NCI-H146 treated with DMSO at 0.1 percent for 48 hours (cell line): Measurements from ENCODE around the gene OR6P1.

Experiments used
- DNase-seq: peaks from one replicate; lab custom pipeline; 2025; ENCODE audit not compliant: unreplicated experiment; lab: John Stamatoyannopoulos, UW

Gene OR6P1

GRCh38 chr1:158570480-158570879 is at the start of gene OR6P1:
TSS of gene OR6P1 (minus strand) at chr1:158570580. CDS start at chr1:158563604, 6,976 bp downstream.
- no peak for DNase-seq

GRCh38 chr1:158613764-158614163 is 43.4 kb upstream of the OR6P1 start:
- no peak for DNase-seq

- no peak for DNase-seq
Measured at GRCh38 chr1:158611916-158612315, 41.5 kb upstream of the OR6P1 start.

GRCh38 chr1:158607296-158607695 is 36.9 kb upstream of the OR6P1 start:
- DNase-seq = no peak

- DNase-seq = no peak
Measured at GRCh38 chr1:158604968-158605367, 34.6 kb upstream of the OR6P1 start, which contains the start of gene OR10Z1. TSS of gene OR10Z1 (plus strand) at chr1:158605268. CDS start at chr1:158606439, 1,171 bp downstream.

GRCh38 chr1:158600735-158601134 is 30.4 kb upstream of the OR6P1 start:
- DNase-seq = no peak

- DNase-seq = no peak
Measured at GRCh38 chr1:158586942-158587341, 16.6 kb upstream of the OR6P1 start.

- DNase-seq = no peak
Measured at GRCh38 chr1:158583962-158584361, 13.6 kb upstream of the OR6P1 start.

- DNase-seq = no peak
Measured at GRCh38 chr1:158579733-158580132, 9.4 kb upstream of the OR6P1 start, which contains the start of gene OR10X1. TSS of gene OR10X1 (minus strand) at chr1:158579899. CDS start at chr1:158579899, 0 bp downstream.

GRCh38 chr1:158577561-158577960 is 7.2 kb upstream of the OR6P1 start:
- no peak for DNase-seq

GRCh38 chr1:158572226-158572625 is 1.8 kb upstream of the OR6P1 start:
- DNase-seq = no peak

- DNase-seq = no peak
Measured at GRCh38 chr1:158564608-158565007, 5.8 kb downstream of the OR6P1 start.

GRCh38 chr1:158563853-158564252 is 6.5 kb downstream of the OR6P1 start:
- DNase-seq = no peak

- no peak for DNase-seq
Measured at GRCh38 chr1:158559696-158560095, 10.7 kb downstream of the OR6P1 start.

GRCh38 chr1:158554352-158554751 is 16.0 kb downstream of the OR6P1 start, which contains the start of gene OR6Y1:
TSS of gene OR6Y1 (minus strand) at chr1:158554405. CDS start at chr1:158548105, 6,300 bp downstream.
- no peak for DNase-seq

- DNase-seq = no peak
Measured at GRCh38 chr1:158552296-158552695, 18.1 kb downstream of the OR6P1 start.

- no peak for DNase-seq
Measured at GRCh38 chr1:158547533-158547932, 22.8 kb downstream of the OR6P1 start.

GRCh38 chr1:158537609-158538008 is 32.8 kb downstream of the OR6P1 start:
- DNase-seq = no peak

GRCh38 chr1:158534496-158534895 is 35.9 kb downstream of the OR6P1 start:
- DNase-seq = no peak

- no peak for DNase-seq
Measured at GRCh38 chr1:158527190-158527815, 43.1 kb downstream of the OR6P1 start.

- DNase-seq = no peak
Measured at GRCh38 chr1:158521666-158522058, 48.7 kb downstream of the OR6P1 start.

- DNase-seq = no peak
Measured at GRCh38 chr1:158520955-158521665, 49.3 kb downstream of the OR6P1 start.
